Activated gamma-delta T cell treated with anti-CD3 and anti-CD28 coated beads, Interleukin-2, amount 50 U/mL, for 16 hours (primary cell): ENCODE data around the gene IL17C.
A peak's percentile ranks its signal among the peaks of the same experiment; 100 is the strongest.
"Not testable (repeated sequence)": the region's sequence is repeated elsewhere in the genome, so short reads cannot be mapped to it uniquely, and the experiment has no call there.

Experiments
- DNase-seq: peaks from one replicate; pipeline ENCODE4 v3.0.0-alpha.2; 2020; ENCODE audit warnings: low read depth

Gene IL17C

GRCh38 chr16:88658714-88659113, 20.3 kb downstream of the IL17C start:
- no peak for DNase-seq

GRCh38 chr16:88659160-88659559, 20.8 kb downstream of the IL17C start:
- no peak for DNase-seq

- no peak for DNase-seq
Measured at GRCh38 chr16:88661468-88661867, 23.1 kb downstream of the IL17C start.

GRCh38 chr16:88662222-88662842, 24.0 kb downstream of the IL17C start:
- DNase-seq: no peak

- peak; percentile 91 for DNase-seq
Measured at GRCh38 chr16:88662843-88663606, 24.7 kb downstream of the IL17C start, which contains the start of gene MVD. MVD (minus strand) TSS chr16:88663091; CDS start chr16:88663080, 11 bp downstream.

- no peak for DNase-seq
Measured at GRCh38 chr16:88665148-88665547, 26.8 kb downstream of the IL17C start.

GRCh38 chr16:88665570-88665969, 27.2 kb downstream of the IL17C start:
- no peak for DNase-seq

- no peak for DNase-seq
Measured at GRCh38 chr16:88667461-88667860, 29.1 kb downstream of the IL17C start.

GRCh38 chr16:88669493-88669892, 31.1 kb downstream of the IL17C start:
- DNase-seq: not testable (repeated sequence)

GRCh38 chr16:88669980-88670379, 31.6 kb downstream of the IL17C start:
- DNase-seq: no peak

- DNase-seq: no peak
Measured at GRCh38 chr16:88671806-88672205, 33.4 kb downstream of the IL17C start.

- no peak for DNase-seq
Measured at GRCh38 chr16:88672776-88673175, 34.4 kb downstream of the IL17C start.

GRCh38 chr16:88673716-88674379, 35.5 kb downstream of the IL17C start:
- DNase-seq: no peak

- no peak for DNase-seq
Measured at GRCh38 chr16:88676502-88677242, 38.3 kb downstream of the IL17C start.

- DNase-seq: no peak
Measured at GRCh38 chr16:88677721-88678120, 39.3 kb downstream of the IL17C start.

- DNase-seq: no peak
Measured at GRCh38 chr16:88678224-88678979, 40.0 kb downstream of the IL17C start.

- no peak for DNase-seq
Measured at GRCh38 chr16:88680554-88681083, 42.2 kb downstream of the IL17C start.

GRCh38 chr16:88681084-88681680, 42.8 kb downstream of the IL17C start:
- DNase-seq: no peak

GRCh38 chr16:88681709-88682451, 43.5 kb downstream of the IL17C start:
- DNase-seq: no peak

- DNase-seq: no peak
Measured at GRCh38 chr16:88684569-88685155, 46.3 kb downstream of the IL17C start.
